Lower leg skin (tissue), 4 donors: ENCODE data around the gene CENPL. TPM values are rescaled to one million over a fixed set of nuclear protein-coding genes. Genes with fewer than 3 reads are reported as not detected.
"Not testable (repeated sequence)": the region's sequence is repeated elsewhere in the genome, so short reads cannot be mapped to it uniquely, and the experiment has no call there.

Experiments used
- DNase-seq, 2 donors: peaks; one replicate each; pipeline ENCODE4 v3.0.0-alpha.2; 2019; ENCODE audit warnings: low spot score in 2 of 2
- H3K4me3 ChIP-seq: fragments of 200-600 bp; sonication (generic); 2 replicates; pipeline ENCODE4 v1.5.1; 2017; ENCODE audit warnings: mild to moderate bottlenecking, low read depth; ENCODE audit not compliant: poor library complexity, severe bottlenecking
- CTCF ChIP-seq, 3 donors: fragments of 450-650 bp; IDR thresholded peaks; one replicate each; pipeline ENCODE4 v1.5.1; 2016; ENCODE audit warnings: antibody characterized with exemption in 3 of 3, mild to moderate bottlenecking in 3 of 3, moderate library complexity in 2 of 3
- POLR2A ChIP-seq, 2 donors: fragments of 450-650 bp; IDR thresholded peaks; one replicate each; pipeline ENCODE4 v1.6.1; 2016 to 2017; ENCODE audit warnings: antibody characterized with exemption in 2 of 2, mild to moderate bottlenecking in 1 of 2, moderate library complexity in 1 of 2
- WGBS, 2 donors: methylation state at CpG; one replicate each; pipeline ENCODE4 v1.1.5; 2018; 5-methylcytosine and 5-hydroxymethylcytosine counted together
- intact Hi-C: fragments of 100-400 bp; cut with DNase I; formaldehyde crosslinking; loops from one replicate; pipeline ENCODE4 v1.15.0; 2023; ENCODE audit warnings: low total_unique reads
- total RNA-seq, 4 donors: library from RNA; depleted of rRNA; stranded (reverse); fragments of >200 nt; gene quantifications; one replicate each; pipeline ENCODE4 v1.1.0, GENCODE V29; 2016

CENPL gene
- total RNA-seq, 4 donors from 2014 or later, result 2.7 to 6.8 (median 4.1) TPM

GRCh38 chr1:173768827-173769226, 55.9 kb downstream of the CENPL start:
- TF ChIP-seq POLR2A (IDR thresholded peaks at IDR 0.05), result no peak
- TF ChIP-seq CTCF (IDR thresholded peaks at IDR 0.05), result no peak
- no peak overlapping the region for H3K4me3 ChIP-seq
- 83 to 92% methylated on average over 3 of the region's 3 CpGs for WGBS, 2 donors
- intact Hi-C loops, result no loop called here
- DNase-seq, result no peak

- intact Hi-C loops, result no loop called here
- DNase-seq, result no peak
- TF ChIP-seq POLR2A (IDR thresholded peaks at IDR 0.05) (no peak), CTCF (IDR thresholded peaks at IDR 0.05) (no peak)
- WGBS, 2 donors, result 61% methylated on average over 2 of the region's 2 CpGs
- H3K4me3 ChIP-seq, result no peak overlapping the region
These were observed 56.5 kb downstream of the CENPL start for GRCh38 chr1:173768206-173768605.

GRCh38 chr1:173764331-173764730, 60.4 kb downstream of the CENPL start:
- DNase-seq, intact Hi-C loops: not testable (repeated sequence)
- 96 to 97% methylated on average over 6 of the region's 6 CpGs for WGBS, 2 donors

GRCh38 chr1:173758980-173759379, 65.7 kb downstream of the CENPL start:
- no peak overlapping the region for H3K4me3 ChIP-seq
- no peak for DNase-seq
- WGBS, 2 donors, result 99 to 100% methylated on average over 5 of the region's 5 CpGs
- intact Hi-C loops, result no loop called here
- TF ChIP-seq CTCF (IDR thresholded peaks at IDR 0.05) (no peak), POLR2A (IDR thresholded peaks at IDR 0.05) (no peak)

More at GRCh38 chr1:173764331-173764730, 60.4 kb downstream of the CENPL start:
- H3K4me3 ChIP-seq, result not testable (repeated sequence)

GRCh38 chr1:173758110-173758509, 66.6 kb downstream of the CENPL start:
- intact Hi-C loops, result no loop called here
- 95 to 97% methylated on average over 7 of the region's 7 CpGs for WGBS, 2 donors
- H3K4me3 ChIP-seq, result no peak overlapping the region
- TF ChIP-seq POLR2A (IDR thresholded peaks at IDR 0.05), result no peak
- TF ChIP-seq CTCF (IDR thresholded peaks at IDR 0.05), result no peak
- no peak for DNase-seq

GRCh38 chr1:173757666-173758065, 67.0 kb downstream of the CENPL start:
- intact Hi-C loops, result no loop called here
- H3K4me3 ChIP-seq, result no peak overlapping the region
- TF ChIP-seq CTCF (IDR thresholded peaks at IDR 0.05) (no peak), POLR2A (IDR thresholded peaks at IDR 0.05) (no peak)
- WGBS, 2 donors, result 98 to 99% methylated on average over 4 of the region's 4 CpGs
- no peak for DNase-seq
